ENCODE results near the gene STK39.

GRCh38 chr2:168147830-168148794 lies 99.3 kb downstream of the STK39 start:
- TF ChIP-seq EP300 (conservative IDR thresholded peaks at IDR 0.05; ENCODE audit: poor library complexity, severe bottlenecking) = no peak
- no peak for TF ChIP-seq CTCF (IDR thresholded peaks at IDR 0.05; ENCODE audit: poor library complexity, severe bottlenecking)
- no peak for TF ChIP-seq EZH2 (IDR thresholded peaks at IDR 0.05; ENCODE audit: borderline replicate concordance, insufficient read depth, low read length, poor library complexity, severe bottlenecking)
- TF ChIP-seq SMC3 (conservative IDR thresholded peaks at IDR 0.05; ENCODE audit: poor library complexity) = no peak
- no peak for TF ChIP-seq TAF1 (IDR thresholded peaks at IDR 0.05; ENCODE audit: low read depth)
- no peak for TF ChIP-seq MXI1 (conservative IDR thresholded peaks at IDR 0.05; ENCODE audit: poor library complexity, severe bottlenecking)
- no peak for TF ChIP-seq POLR2AphosphoS5 (IDR thresholded peaks at IDR 0.05)
- no peak for TF ChIP-seq RAD21 (conservative IDR thresholded peaks at IDR 0.05)
- TF ChIP-seq REST (IDR thresholded peaks at IDR 0.05; ENCODE audit: borderline replicate concordance) = no peak
